ENCODE results near the gene PHACTR4. TPM values are rescaled to one million over a fixed set of nuclear protein-coding genes. Genes with fewer than 3 reads are reported as not detected.

The PHACTR4 gene
- total and polyA plus RNA-seq, 2 of the 8 experiments (the other 6 are each of a cell fraction or from before 2014, with no cell fraction given), result 23.7 to 57.8 TPM

DNA sequence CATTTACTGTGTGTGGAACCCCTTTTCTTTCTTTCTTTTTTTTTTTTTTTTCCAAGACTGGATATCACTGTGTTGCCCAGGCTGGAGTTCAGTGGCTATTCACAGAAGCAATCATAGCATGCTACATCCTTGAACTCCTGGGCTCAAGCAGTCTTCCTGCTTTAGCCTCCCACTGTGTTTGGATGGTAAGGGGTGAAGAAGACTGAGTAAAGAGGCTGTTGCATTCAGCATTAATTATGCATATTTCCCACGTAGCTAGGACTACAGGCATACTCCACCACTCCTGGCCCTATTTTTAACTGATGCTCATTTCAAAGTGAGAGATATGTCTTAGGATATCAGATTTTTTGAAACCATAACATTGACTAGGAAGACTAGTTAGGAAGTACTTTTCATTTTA lies 39.5 kb downstream of the PHACTR4 start (continued):
- TF ChIP-seq EGR1 (IDR thresholded peaks at IDR 0.05; ENCODE audit: borderline replicate concordance, low read depth, low read length), result no peak
- no peak for TF ChIP-seq HDAC2 (IDR thresholded peaks at IDR 0.05; ENCODE audit: borderline replicate concordance in 1 of 2, low read depth in 2 of 2, low read length in 2 of 2)
- no peak for TF ChIP-seq CREB1 (IDR thresholded peaks at IDR 0.05)
- TF ChIP-seq, protein P1, sequence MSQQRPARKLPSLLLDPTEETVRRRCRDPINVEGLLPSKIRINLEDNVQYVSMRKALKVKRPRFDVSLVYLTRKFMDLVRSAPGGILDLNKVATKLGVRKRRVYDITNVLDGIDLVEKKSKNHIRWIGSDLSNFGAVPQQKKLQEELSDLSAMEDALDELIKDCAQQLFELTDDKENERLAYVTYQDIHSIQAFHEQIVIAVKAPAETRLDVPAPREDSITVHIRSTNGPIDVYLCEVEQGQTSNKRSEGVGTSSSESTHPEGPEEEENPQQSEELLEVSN (IDR thresholded peaks at IDR 0.05), result no peak
- no peak for TF ChIP-seq NANOG (IDR thresholded peaks at IDR 0.05; ENCODE audit: insufficient read depth, low read depth, low read length, poor library complexity, severe bottlenecking)
- no peak for TF ChIP-seq JUND (IDR thresholded peaks at IDR 0.05; ENCODE audit: low read length)

Measured in H1 (cell line).